Keratinocyte (primary cell): ENCODE results near the gene IGSF23.

Experiments used
- CTCF ChIP-seq, 3 experiments: IDR thresholded peaks in 1 of 3; conservative IDR thresholded peaks in 1 of 3; optimal IDR thresholded peaks in 1 of 3; 2 replicates in 2 of 3; 3 replicates in 1 of 3; pipeline versions ENCODE3 to v1.5.1; 2011; ENCODE audit warnings: low read length in 3 of 3, mild to moderate bottlenecking in 3 of 3, moderate library complexity in 2 of 3, control low read depth in 1 of 3, inconsistent platforms in 1 of 3; ENCODE audit not compliant: insufficient read depth in 2 of 3; ENCODE audit errors: extremely low read depth in 1 of 3
- EZH2 ChIP-seq: IDR thresholded peaks from one replicate; pipeline ENCODE4 v1.6.1; 2012; ENCODE audit warnings: inconsistent platforms, mild to moderate bottlenecking, low read length, moderate library complexity

DNA sequence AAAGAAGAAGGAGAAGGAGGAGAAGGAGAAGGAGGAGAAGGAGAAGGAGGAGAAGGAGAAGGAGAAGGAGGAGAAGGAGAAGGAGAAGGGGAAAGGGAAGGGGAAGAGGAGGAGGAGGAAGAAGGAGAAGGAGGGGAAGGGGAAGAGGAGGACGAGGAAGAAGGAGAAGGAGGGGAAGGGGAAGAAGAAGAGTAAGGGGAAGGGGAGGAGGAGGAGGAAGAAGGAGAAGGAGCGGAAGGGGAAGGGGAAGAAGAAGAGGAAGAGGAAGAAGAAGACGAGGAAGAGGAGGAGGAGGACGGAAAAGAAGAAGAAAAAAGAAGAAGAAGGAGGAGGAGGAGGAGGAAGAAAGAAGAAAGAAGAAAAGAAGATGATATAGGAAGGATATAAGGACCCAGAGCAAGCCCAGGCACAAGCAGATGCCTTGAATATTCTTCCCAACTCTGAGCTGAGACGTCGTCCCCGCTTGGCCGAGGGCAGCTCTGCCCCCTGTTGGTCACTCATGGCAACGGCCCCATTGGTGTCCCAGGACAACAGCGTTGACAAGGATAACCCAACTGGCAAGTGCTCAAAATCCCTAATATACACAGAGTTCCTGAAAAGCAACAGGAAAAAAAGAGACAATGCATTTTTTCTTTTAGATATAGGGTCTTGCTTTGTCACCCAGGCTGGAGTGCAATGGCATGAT lies 30.6 kb upstream of the IGSF23 start:
- TF ChIP-seq CTCF (optimal IDR thresholded peaks at IDR 0.05 in 1 of 3, IDR thresholded peaks at IDR 0.05 in 1 of 3, conservative IDR thresholded peaks at IDR 0.05 in 1 of 3; ENCODE audit: extremely low read depth in 1 of 3, insufficient read depth in 2 of 3, low read length in 3 of 3) (peak; percentile 81 to 93 (median 87)), EZH2 (no peak)
